HL-60 (cell line): Measurements from ENCODE around the gene ZNF236.
A peak's percentile ranks its signal among the peaks of the same experiment; 100 is the strongest.

Experiments
- DNase-seq, 2 experiments: peaks; one replicate each; pipeline ENCODE4 v3.0.0-alpha.2; 2010 to 2020; ENCODE audit warnings: low read depth in 1 of 2, low spot score in 1 of 2
- H3K27ac ChIP-seq: fragments of 250-450 bp; sonication (Bioruptor Pico); replicated peaks from 2 replicates; pipeline ENCODE4 v1.5.1; 2020; ENCODE audit warnings: mild to moderate bottlenecking, moderate library complexity
- H3K27me3 ChIP-seq: fragments of 250-450 bp; sonication (Bioruptor Pico); 2 replicates; pipeline ENCODE4 v1.5.1; 2021; ENCODE audit warnings: mild to moderate bottlenecking, moderate library complexity; ENCODE audit not compliant: insufficient read depth, poor library complexity, severe bottlenecking
- H3K4me3 ChIP-seq: replicated peaks from 2 replicates; pipeline ENCODE4 v1.5.1; 2011; ENCODE audit warnings: mild to moderate bottlenecking, control low read depth, low read length; ENCODE audit not compliant: insufficient read depth
- GABPA ChIP-seq: IDR thresholded peaks from 2 replicates; pipeline ENCODE4 v1.6.1; 2012; ENCODE audit warnings: low read depth
- POLR2AphosphoS5 ChIP-seq: IDR thresholded peaks from 2 replicates; pipeline ENCODE4 v1.6.1; 2012; ENCODE audit warnings: low read depth
- SPI1 ChIP-seq: IDR thresholded peaks from 2 replicates; pipeline ENCODE4 v1.6.1; 2012; ENCODE audit warnings: low read depth, mild to moderate bottlenecking, borderline replicate concordance
- TF ChIP-seq, protein P1 (sequence below): IDR thresholded peaks from 2 replicates; pipeline ENCODE4 v1.6.1; 2012; ENCODE audit warnings: low read depth; ENCODE audit not compliant: insufficient replicate concordance
- TF ChIP-seq, protein P2 (sequence below): IDR thresholded peaks from one replicate; pipeline ENCODE4 v1.5.1; 2011; ENCODE audit warnings: low read length, control low read depth, inconsistent platforms; ENCODE audit not compliant: insufficient read depth

The ZNF236 gene

DNA sequence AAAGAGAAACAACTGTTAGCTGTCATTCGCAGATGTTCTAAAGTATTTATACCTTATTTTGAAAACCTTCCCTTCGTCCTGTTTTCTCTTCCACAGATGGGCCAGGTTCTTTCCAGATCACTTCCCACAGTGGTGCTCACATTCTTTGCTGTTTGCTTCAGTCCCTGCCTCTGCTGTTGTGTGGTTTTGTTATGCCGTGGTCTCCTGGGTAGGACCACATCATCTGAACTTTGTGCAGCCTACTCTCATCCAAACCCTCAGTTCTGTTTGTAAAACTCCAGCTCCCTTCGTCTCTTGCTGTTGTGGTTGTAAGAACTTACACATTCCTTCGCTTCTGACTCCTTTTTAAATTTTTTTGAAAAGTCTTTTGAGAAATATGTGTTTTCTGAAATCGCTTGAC lies 38.1 kb downstream of the ZNF236 start:
- H3K27ac ChIP-seq: no peak overlapping the region
- no peak overlapping the region for H3K4me3 ChIP-seq
- TF ChIP-seq, protein P1, sequence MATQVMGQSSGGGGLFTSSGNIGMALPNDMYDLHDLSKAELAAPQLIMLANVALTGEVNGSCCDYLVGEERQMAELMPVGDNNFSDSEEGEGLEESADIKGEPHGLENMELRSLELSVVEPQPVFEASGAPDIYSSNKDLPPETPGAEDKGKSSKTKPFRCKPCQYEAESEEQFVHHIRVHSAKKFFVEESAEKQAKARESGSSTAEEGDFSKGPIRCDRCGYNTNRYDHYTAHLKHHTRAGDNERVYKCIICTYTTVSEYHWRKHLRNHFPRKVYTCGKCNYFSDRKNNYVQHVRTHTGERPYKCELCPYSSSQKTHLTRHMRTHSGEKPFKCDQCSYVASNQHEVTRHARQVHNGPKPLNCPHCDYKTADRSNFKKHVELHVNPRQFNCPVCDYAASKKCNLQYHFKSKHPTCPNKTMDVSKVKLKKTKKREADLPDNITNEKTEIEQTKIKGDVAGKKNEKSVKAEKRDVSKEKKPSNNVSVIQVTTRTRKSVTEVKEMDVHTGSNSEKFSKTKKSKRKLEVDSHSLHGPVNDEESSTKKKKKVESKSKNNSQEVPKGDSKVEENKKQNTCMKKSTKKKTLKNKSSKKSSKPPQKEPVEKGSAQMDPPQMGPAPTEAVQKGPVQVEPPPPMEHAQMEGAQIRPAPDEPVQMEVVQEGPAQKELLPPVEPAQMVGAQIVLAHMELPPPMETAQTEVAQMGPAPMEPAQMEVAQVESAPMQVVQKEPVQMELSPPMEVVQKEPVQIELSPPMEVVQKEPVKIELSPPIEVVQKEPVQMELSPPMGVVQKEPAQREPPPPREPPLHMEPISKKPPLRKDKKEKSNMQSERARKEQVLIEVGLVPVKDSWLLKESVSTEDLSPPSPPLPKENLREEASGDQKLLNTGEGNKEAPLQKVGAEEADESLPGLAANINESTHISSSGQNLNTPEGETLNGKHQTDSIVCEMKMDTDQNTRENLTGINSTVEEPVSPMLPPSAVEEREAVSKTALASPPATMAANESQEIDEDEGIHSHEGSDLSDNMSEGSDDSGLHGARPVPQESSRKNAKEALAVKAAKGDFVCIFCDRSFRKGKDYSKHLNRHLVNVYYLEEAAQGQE: no peak
- TF ChIP-seq, protein P2, sequence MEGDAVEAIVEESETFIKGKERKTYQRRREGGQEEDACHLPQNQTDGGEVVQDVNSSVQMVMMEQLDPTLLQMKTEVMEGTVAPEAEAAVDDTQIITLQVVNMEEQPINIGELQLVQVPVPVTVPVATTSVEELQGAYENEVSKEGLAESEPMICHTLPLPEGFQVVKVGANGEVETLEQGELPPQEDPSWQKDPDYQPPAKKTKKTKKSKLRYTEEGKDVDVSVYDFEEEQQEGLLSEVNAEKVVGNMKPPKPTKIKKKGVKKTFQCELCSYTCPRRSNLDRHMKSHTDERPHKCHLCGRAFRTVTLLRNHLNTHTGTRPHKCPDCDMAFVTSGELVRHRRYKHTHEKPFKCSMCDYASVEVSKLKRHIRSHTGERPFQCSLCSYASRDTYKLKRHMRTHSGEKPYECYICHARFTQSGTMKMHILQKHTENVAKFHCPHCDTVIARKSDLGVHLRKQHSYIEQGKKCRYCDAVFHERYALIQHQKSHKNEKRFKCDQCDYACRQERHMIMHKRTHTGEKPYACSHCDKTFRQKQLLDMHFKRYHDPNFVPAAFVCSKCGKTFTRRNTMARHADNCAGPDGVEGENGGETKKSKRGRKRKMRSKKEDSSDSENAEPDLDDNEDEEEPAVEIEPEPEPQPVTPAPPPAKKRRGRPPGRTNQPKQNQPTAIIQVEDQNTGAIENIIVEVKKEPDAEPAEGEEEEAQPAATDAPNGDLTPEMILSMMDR: no peak
- no peak for TF ChIP-seq SPI1
- H3K27me3 ChIP-seq: no peaks in the 10 kb centered on the region
- no peak for DNase-seq

DNA sequence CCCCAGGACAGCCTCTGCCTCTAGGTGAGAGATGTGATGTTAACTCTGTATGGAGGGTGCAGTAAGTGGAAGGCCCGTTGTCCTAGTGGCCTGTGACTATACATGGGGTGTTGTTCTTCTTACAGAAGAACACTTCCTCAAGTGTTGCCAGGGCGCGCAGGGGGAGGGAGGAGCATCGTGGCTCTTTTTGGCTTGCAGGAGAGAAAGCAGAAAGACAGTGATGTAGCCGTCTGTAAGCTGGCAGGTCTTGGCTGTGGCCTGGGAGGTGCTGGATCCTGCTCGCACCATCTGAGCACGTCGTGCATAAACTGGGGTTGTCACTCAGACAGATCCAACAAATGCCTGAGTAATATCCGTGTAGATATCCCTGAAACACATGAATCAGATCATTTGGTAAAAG lies 44.3 kb downstream of the ZNF236 start:
- DNase-seq: peak in 1 of 2 experiments; percentile 55
- Histone ChIP-seq H3K27me3 (no peaks in the 10 kb centered on the region), H3K4me3 (no peak overlapping the region), H3K27ac (no peak overlapping the region)
- TF ChIP-seq SPI1: peak; percentile 36; the same call in 1 of the 2 replicates
- TF ChIP-seq, protein P1: no peak

DNA sequence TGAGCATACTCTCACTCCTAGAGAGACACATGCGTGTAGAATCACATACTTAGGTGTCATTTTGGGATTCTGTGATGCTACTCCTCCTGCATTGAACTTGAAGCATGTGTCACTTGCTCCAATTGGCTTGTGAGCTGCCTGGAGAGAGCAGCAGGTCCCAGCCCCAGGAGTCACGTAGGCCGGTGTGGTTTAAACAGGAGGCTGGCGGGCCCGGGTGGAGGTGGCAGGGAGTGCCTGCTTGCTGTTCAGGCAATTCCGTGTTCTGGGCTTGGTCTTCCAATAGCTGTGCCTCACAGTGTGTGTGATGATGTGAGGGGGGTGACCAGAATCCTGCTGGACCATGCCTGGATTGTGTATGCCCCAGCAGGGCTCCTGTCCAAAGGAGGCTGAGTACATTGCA lies 51.0 kb downstream of the ZNF236 start:
- Histone ChIP-seq H3K4me3 (no peak overlapping the region), H3K27ac (no peak overlapping the region), H3K27me3 (no peaks in the 10 kb centered on the region)
- DNase-seq: no peak
- TF ChIP-seq POLR2AphosphoS5 (no peak), GABPA (no peak), SPI1 (no peak)
- TF ChIP-seq, protein P2: no peak
- TF ChIP-seq, protein P1: no peak

DNA sequence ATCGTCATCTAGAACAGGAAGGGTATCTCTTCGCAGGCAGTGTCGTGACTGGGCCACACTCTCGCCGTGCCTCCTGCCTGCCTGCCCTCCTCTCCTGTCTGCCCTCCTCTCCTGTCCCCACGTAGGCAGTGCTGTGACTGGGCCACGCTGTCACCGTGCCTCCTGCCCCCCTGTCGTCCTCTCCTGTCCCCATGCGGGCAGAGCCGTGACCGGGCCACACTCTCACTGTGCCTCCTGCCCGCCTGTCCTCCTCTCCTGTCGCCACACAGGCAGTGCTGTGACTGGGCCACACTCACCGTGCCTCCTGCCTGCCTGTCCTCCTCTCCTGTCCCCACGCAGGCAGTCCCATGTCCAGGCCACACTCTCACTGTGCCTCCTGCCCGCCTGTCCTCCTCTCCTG lies 51.4 kb downstream of the ZNF236 start:
- Histone ChIP-seq H3K27me3 (no peaks in the 10 kb centered on the region), H3K27ac (no peak overlapping the region), H3K4me3 (no peak overlapping the region)
- TF ChIP-seq POLR2AphosphoS5 (no peak), GABPA (no peak)
- TF ChIP-seq, protein P2: no peak
- TF ChIP-seq, protein P1: no peak
- DNase-seq: no peak
